OCI-LY3 (cell line): ENCODE results near the gene ENPP1.

Experiments used
- CTCF ChIP-seq: fragments of 200-600, 300-600 bp; sonication (generic); IDR thresholded peaks from 2 replicates; pipeline ENCODE4 v1.5.1; 2014; ENCODE audit warnings: antibody characterized with exemption, low read length, low read depth
- EZH2phosphoT487 ChIP-seq: fragments of 200-600 bp; shearing (Covaris generic); IDR thresholded peaks from 2 replicates; pipeline ENCODE4 v1.6.1; 2018; ENCODE audit warnings: antibody characterized with exemption, mixed run types, low read depth

DNA sequence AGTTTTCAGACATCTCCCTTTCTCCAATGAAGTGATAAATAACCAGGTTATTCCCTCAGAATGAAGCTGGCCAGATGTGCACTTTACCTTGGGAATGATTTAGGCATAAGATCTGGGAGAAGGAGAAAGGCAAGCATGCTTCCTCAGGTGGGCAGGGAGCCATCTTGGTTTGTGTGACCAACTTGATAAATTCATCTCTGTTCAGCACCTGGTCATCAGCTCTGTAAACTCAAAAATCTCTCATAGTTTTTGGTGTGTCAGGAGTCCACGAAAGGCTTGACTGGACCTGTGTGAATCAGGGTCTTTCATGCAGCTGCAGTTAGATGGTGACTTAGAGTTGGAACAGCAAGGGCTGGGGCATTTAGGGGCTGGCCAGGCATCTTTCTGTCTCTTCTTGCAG lies 24.5 kb downstream of the ENPP1 start:
- no peak for TF ChIP-seq CTCF
- TF ChIP-seq EZH2phosphoT487 = no peak
